ENCODE measurements around the gene BMPR1A.

GRCh38 chr10:86958116-86958900 lies 201.9 kb downstream of the BMPR1A start, which contains the start of gene SNCG:
- TF ChIP-seq CTCF (IDR thresholded peaks at IDR 0.05; ENCODE audit: low read depth, low read length, poor library complexity, severe bottlenecking) (no peak), EZH2phosphoT487 (IDR thresholded peaks at IDR 0.05; ENCODE audit: borderline replicate concordance, low read length) (no peak)

Data from DOHH2 (cell line).